ENCODE data around the gene MAP2K1. TPM values are rescaled to one million over a fixed set of nuclear protein-coding genes. Genes with fewer than 3 reads are reported as not detected.

The MAP2K1 gene
- total RNA-seq, 1 donor from 2014 or later: 27.3 TPM

GRCh38 chr15:66535056-66535455 is 148.3 kb downstream of the MAP2K1 start:
- H3K27ac Mint-ChIP-seq (ENCODE audit: unreplicated experiment): no peak overlapping the region
- H3K4me3 Mint-ChIP-seq (ENCODE audit: unreplicated experiment): no peak overlapping the region
- no peaks in the 10 kb centered on the region for H3K4me1 Mint-ChIP-seq (ENCODE audit: low read depth, unreplicated experiment)
- no peak for DNase-seq
- no peaks in the 10 kb centered on the region for H3K36me3 Mint-ChIP-seq (ENCODE audit: unreplicated experiment)
- H3K27me3 Mint-ChIP-seq (ENCODE audit: unreplicated experiment): no peaks in the 10 kb centered on the region
- no peak for TF ChIP-seq CTCF (IDR thresholded peaks at IDR 0.05; ENCODE audit: partially characterized antibody, unreplicated experiment)
- peaks cover 2% of the 10 kb centered on the region for H3K9me3 Mint-ChIP-seq (ENCODE audit: unreplicated experiment)

Small RNA genes lying within 50 kb of the gene (microRNA-seq; reads per million reads assigned to microRNA genes)
- gene MIR4512 (ENCODE audit: unreplicated experiment): 2.1 reads per million, percentile 13 among the genes with 10 or more reads in this experiment

Other genes starting within 250 kb of the MAP2K1 start
- 2.6 TPM for gene MEGF11, start 133.2 kb upstream of the MAP2K1 start, total RNA-seq (ENCODE audit: unreplicated experiment)
- gene DIS3L, start 93.3 kb upstream of the MAP2K1 start, total RNA-seq (ENCODE audit: unreplicated experiment): 6.0 TPM
- gene TIPIN, start 30.2 kb upstream of the MAP2K1 start, total RNA-seq (ENCODE audit: unreplicated experiment): 5.8 TPM
- 17.6 TPM for gene SNAPC5, start 110.8 kb downstream of the MAP2K1 start, total RNA-seq (ENCODE audit: unreplicated experiment)
- 1,679 TPM for gene RPL4, start 117.9 kb downstream of the MAP2K1 start, total RNA-seq (ENCODE audit: unreplicated experiment)
- gene ZWILCH, start 118.4 kb downstream of the MAP2K1 start, total RNA-seq (ENCODE audit: unreplicated experiment): 21.8 TPM
- gene LCTL, start 179.1 kb downstream of the MAP2K1 start, total RNA-seq (ENCODE audit: unreplicated experiment): not detected